ENCODE measurements around the gene TRABD2B. TPM values are rescaled to one million over a fixed set of nuclear protein-coding genes. Genes with fewer than 3 reads are reported as not detected.

Gene TRABD2B
- total and polyA plus RNA-seq, 2 experiments from 2014 or later = 1.00 to 2.3 TPM

- Histone ChIP-seq H3K9me3 (ENCODE audit: low read depth) (no peaks in the 10 kb centered on the region), H3K9me2 (replicated peaks; ENCODE audit: insufficient read depth) (no peaks in the 10 kb centered on the region), H3K4me2 (no peak overlapping the region), H4K20me1 (ENCODE audit: insufficient read depth, poor library complexity, severe bottlenecking) (no peaks in the 10 kb centered on the region), H3K79me2 (no peaks in the 10 kb centered on the region), H3K27me3 (no peaks in the 10 kb centered on the region), H3K4me1 (ENCODE audit: insufficient read depth) (peaks cover 11% of the 10 kb centered on the region), H3K27ac (no peak overlapping the region), H3K4me3 (no peak overlapping the region), H3K36me3 (replicated peaks; ENCODE audit: insufficient read depth, low read depth) (no peaks in the 10 kb centered on the region), H2AFZ (no peak overlapping the region)
- DNase-seq (ENCODE audit: low spot score) = no peak
- TF ChIP-seq EZH2phosphoT487 (IDR thresholded peaks at IDR 0.05; ENCODE audit: low read depth, severe bottlenecking, unreplicated experiment) = no peak
- TF ChIP-seq EZH2 (IDR thresholded peaks at IDR 0.05; ENCODE audit: borderline replicate concordance) = no peak
- TF ChIP-seq CTCF (IDR thresholded peaks at IDR 0.05; ENCODE audit: poor library complexity) = no peak
- whole genome bisulfite sequencing (ENCODE audit: low lambda C conversion rate, missing lambda C conversion rate) = 81% methylated on average over 7 of the region's 7 CpGs
Observed at GRCh38 chr1:47853059-47853458, 144.1 kb downstream of the TRABD2B start.

GRCh38 chr1:47852006-47852718 is 145.0 kb downstream of the TRABD2B start:
- H3K79me2 ChIP-seq = no peaks in the 10 kb centered on the region
- H3K4me1 ChIP-seq (ENCODE audit: insufficient read depth) = peaks cover 11% of the 10 kb centered on the region
- H3K27ac ChIP-seq = no peak overlapping the region
- H3K4me2 ChIP-seq = no peak overlapping the region
- no peak overlapping the region for H2AFZ ChIP-seq
- DNase-seq (ENCODE audit: low spot score) = no peak
- H3K36me3 ChIP-seq (replicated peaks; ENCODE audit: insufficient read depth, low read depth) = no peaks in the 10 kb centered on the region
- no peaks in the 10 kb centered on the region for H4K20me1 ChIP-seq (ENCODE audit: insufficient read depth, poor library complexity, severe bottlenecking)
- H3K4me3 ChIP-seq = no peak overlapping the region
- TF ChIP-seq CTCF (IDR thresholded peaks at IDR 0.05; ENCODE audit: poor library complexity) (no peak), EZH2phosphoT487 (IDR thresholded peaks at IDR 0.05; ENCODE audit: low read depth, severe bottlenecking, unreplicated experiment) (no peak), EZH2 (IDR thresholded peaks at IDR 0.05; ENCODE audit: borderline replicate concordance) (no peak)
- H3K9me2 ChIP-seq (replicated peaks; ENCODE audit: insufficient read depth) = no peaks in the 10 kb centered on the region
- H3K9me3 ChIP-seq (ENCODE audit: low read depth) = no peaks in the 10 kb centered on the region
- WGBS (ENCODE audit: low lambda C conversion rate, missing lambda C conversion rate) = 94% methylated on average over 17 of the region's 17 CpGs
- no peaks in the 10 kb centered on the region for H3K27me3 ChIP-seq

- H3K9me2 ChIP-seq (replicated peaks; ENCODE audit: insufficient read depth) = no peaks in the 10 kb centered on the region
- H3K4me1 ChIP-seq (ENCODE audit: insufficient read depth) = peaks cover 11% of the 10 kb centered on the region
- no peak overlapping the region for H3K27ac ChIP-seq
- H2AFZ ChIP-seq = no peak overlapping the region
- WGBS (ENCODE audit: low lambda C conversion rate, missing lambda C conversion rate) = 96% methylated on average over 4 of the region's 4 CpGs
- DNase-seq (ENCODE audit: low spot score) = no peak
- H3K4me3 ChIP-seq = no peak overlapping the region
- H3K9me3 ChIP-seq (ENCODE audit: low read depth) = no peaks in the 10 kb centered on the region
- H4K20me1 ChIP-seq (ENCODE audit: insufficient read depth, poor library complexity, severe bottlenecking) = no peaks in the 10 kb centered on the region
- no peaks in the 10 kb centered on the region for H3K79me2 ChIP-seq
- no peaks in the 10 kb centered on the region for H3K36me3 ChIP-seq (replicated peaks; ENCODE audit: insufficient read depth, low read depth)
- no peak overlapping the region for H3K4me2 ChIP-seq
- no peaks in the 10 kb centered on the region for H3K27me3 ChIP-seq
- TF ChIP-seq CTCF (IDR thresholded peaks at IDR 0.05; ENCODE audit: poor library complexity) (no peak), EZH2 (IDR thresholded peaks at IDR 0.05; ENCODE audit: borderline replicate concordance) (no peak), EZH2phosphoT487 (IDR thresholded peaks at IDR 0.05; ENCODE audit: low read depth, severe bottlenecking, unreplicated experiment) (no peak)
Observed at GRCh38 chr1:47850451-47850850, 146.7 kb downstream of the TRABD2B start.

Measured in hepatocyte (in vitro differentiated cells).